ENCODE data around the gene CAMTA1. TPM values are rescaled to one million over a fixed set of nuclear protein-coding genes. Genes with fewer than 3 reads are reported as not detected.

The CAMTA1 gene
- total RNA-seq, 1 experiment from 2014 or later = 82.2 TPM

DNA sequence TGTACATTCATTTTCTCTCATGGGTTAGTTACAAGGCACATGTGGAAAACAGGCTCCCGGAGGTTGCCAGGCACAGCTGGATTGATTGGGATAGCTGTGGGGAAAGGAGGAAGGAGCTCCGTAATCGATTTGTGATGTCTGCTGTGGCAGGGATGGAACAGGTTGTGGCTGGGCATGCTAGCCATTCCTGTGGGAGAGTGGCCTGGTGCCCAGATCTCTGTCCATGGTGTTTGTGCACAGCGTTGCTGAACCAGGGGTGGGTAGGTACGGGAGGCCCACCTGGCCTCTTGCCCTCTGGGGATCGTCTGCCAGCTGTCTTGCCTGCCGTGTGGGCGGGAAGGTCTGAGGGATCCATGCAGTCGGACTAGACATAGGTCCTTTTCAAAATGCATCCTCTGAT is 683.0 kb downstream of the CAMTA1 start:
- ChIA-PET POLR2A (no interaction called here), CTCF (no interaction called here)
- ATAC-seq (no peak), DNase-seq (ENCODE audit: low read depth, low spot score) (no peak)
- H3K4me3 ChIP-seq (ENCODE audit: low read depth in 2 of 2, low read length in 2 of 2) = no peak overlapping the region
- no TSS peak for BruUV-seq (replicated peaks)
- in situ Hi-C loops (cut with HindIII; ENCODE audit: low pct_unique_long_range_greater_than_20kb, low sequenced_read_pairs) (no loop called here), intact Hi-C loops (cut with micrococcal nuclease; ENCODE audit: unreplicated experiment) (no loop called here)
- no peaks in the 10 kb centered on the region for H3K27me3 ChIP-seq (ENCODE audit: control insufficient read depth, insufficient read depth, low read length)
- H3K27ac ChIP-seq (ENCODE audit: low read length) = no peak overlapping the region
- H3K4me1 ChIP-seq (ENCODE audit: control insufficient read depth, insufficient read depth, low read length) = peaks cover 11% of the 10 kb centered on the region
- H3K9me3 ChIP-seq (ENCODE audit: control insufficient read depth, insufficient read depth, low read depth, low read length) = no peaks in the 10 kb centered on the region
- no peak for TF ChIP-seq POLR2AphosphoS5 (IDR thresholded peaks at IDR 0.05; ENCODE audit: low read depth, low read length)
- TF ChIP-seq, protein P1, sequence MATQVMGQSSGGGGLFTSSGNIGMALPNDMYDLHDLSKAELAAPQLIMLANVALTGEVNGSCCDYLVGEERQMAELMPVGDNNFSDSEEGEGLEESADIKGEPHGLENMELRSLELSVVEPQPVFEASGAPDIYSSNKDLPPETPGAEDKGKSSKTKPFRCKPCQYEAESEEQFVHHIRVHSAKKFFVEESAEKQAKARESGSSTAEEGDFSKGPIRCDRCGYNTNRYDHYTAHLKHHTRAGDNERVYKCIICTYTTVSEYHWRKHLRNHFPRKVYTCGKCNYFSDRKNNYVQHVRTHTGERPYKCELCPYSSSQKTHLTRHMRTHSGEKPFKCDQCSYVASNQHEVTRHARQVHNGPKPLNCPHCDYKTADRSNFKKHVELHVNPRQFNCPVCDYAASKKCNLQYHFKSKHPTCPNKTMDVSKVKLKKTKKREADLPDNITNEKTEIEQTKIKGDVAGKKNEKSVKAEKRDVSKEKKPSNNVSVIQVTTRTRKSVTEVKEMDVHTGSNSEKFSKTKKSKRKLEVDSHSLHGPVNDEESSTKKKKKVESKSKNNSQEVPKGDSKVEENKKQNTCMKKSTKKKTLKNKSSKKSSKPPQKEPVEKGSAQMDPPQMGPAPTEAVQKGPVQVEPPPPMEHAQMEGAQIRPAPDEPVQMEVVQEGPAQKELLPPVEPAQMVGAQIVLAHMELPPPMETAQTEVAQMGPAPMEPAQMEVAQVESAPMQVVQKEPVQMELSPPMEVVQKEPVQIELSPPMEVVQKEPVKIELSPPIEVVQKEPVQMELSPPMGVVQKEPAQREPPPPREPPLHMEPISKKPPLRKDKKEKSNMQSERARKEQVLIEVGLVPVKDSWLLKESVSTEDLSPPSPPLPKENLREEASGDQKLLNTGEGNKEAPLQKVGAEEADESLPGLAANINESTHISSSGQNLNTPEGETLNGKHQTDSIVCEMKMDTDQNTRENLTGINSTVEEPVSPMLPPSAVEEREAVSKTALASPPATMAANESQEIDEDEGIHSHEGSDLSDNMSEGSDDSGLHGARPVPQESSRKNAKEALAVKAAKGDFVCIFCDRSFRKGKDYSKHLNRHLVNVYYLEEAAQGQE (IDR thresholded peaks at IDR 0.05; ENCODE audit: insufficient read depth in 1 of 2, low read depth in 2 of 2, low read length in 1 of 2) = peak; percentile 59 to 80
- no peaks in the 10 kb centered on the region for H3K36me3 ChIP-seq (ENCODE audit: control insufficient read depth, insufficient read depth, low read length)

DNA sequence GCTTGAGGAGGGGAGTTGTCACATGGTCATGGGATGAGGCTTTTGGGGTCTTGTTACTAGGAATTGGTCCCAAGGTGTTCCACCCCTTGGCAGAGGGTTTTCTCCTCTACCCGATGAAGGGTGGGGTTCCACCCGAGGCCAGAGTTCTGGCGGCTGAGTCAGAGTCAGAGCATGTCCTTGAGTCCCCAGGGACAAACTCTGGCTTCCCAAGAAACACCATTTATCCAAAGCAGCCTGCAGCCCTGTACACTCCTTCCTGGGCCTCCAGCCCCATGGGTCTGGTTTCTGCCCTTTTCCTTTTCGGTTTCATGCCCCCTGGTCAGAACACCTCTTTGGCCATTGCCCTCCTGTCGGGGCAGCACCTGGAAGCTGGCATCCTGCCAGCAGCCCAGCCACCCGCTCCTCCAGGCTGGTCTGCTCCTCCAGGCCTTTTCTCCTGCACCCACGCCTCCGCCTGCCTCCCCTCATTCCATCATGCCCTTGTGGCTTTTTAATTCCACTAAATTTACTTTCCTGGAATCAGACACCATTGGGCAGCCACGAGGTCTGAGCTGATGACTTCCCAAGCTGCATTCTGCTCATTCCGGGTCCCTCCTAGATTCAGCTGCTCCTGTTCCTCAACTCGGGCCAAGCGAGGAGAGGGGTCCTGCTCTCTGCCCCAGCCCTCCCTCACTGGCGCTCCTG is 684.1 kb downstream of the CAMTA1 start:
- no peak overlapping the region for H3K4me3 ChIP-seq (ENCODE audit: low read depth in 2 of 2, low read length in 2 of 2)
- H3K4me1 ChIP-seq (ENCODE audit: control insufficient read depth, insufficient read depth, low read length) = peaks cover 11% of the 10 kb centered on the region
- H3K27me3 ChIP-seq (ENCODE audit: control insufficient read depth, insufficient read depth, low read length) = no peaks in the 10 kb centered on the region
- intact Hi-C loops (cut with micrococcal nuclease; ENCODE audit: unreplicated experiment) (no loop called here), in situ Hi-C loops (cut with HindIII; ENCODE audit: low pct_unique_long_range_greater_than_20kb, low sequenced_read_pairs) (no loop called here)
- no peaks in the 10 kb centered on the region for H3K36me3 ChIP-seq (ENCODE audit: control insufficient read depth, insufficient read depth, low read length)
- DNase-seq (ENCODE audit: low read depth, low spot score) (no peak), ATAC-seq (no peak)
- no peak overlapping the region for H3K27ac ChIP-seq (ENCODE audit: low read length)
- no TSS peak for BruUV-seq (replicated peaks)
- H3K9me3 ChIP-seq (ENCODE audit: control insufficient read depth, insufficient read depth, low read depth, low read length) = no peaks in the 10 kb centered on the region
- TF ChIP-seq, protein P1 (IDR thresholded peaks at IDR 0.05; ENCODE audit: insufficient read depth in 1 of 2, low read depth in 2 of 2, low read length in 1 of 2) = no peak
- TF ChIP-seq, protein P2, sequence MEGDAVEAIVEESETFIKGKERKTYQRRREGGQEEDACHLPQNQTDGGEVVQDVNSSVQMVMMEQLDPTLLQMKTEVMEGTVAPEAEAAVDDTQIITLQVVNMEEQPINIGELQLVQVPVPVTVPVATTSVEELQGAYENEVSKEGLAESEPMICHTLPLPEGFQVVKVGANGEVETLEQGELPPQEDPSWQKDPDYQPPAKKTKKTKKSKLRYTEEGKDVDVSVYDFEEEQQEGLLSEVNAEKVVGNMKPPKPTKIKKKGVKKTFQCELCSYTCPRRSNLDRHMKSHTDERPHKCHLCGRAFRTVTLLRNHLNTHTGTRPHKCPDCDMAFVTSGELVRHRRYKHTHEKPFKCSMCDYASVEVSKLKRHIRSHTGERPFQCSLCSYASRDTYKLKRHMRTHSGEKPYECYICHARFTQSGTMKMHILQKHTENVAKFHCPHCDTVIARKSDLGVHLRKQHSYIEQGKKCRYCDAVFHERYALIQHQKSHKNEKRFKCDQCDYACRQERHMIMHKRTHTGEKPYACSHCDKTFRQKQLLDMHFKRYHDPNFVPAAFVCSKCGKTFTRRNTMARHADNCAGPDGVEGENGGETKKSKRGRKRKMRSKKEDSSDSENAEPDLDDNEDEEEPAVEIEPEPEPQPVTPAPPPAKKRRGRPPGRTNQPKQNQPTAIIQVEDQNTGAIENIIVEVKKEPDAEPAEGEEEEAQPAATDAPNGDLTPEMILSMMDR (IDR thresholded peaks at IDR 0.05) = no peak
- TF ChIP-seq TCF7L2 (IDR thresholded peaks at IDR 0.05; ENCODE audit: low read depth, low read length) (no peak), POLR2AphosphoS5 (IDR thresholded peaks at IDR 0.05; ENCODE audit: low read depth, low read length) (no peak), SIN3A (IDR thresholded peaks at IDR 0.05; ENCODE audit: borderline replicate concordance, insufficient read depth, low read depth, low read length) (no peak)
- CTCF ChIA-PET = no interaction called here
- POLR2A ChIA-PET = interaction anchor here (0.5 kb wide), 2 partner anchors 12 to 1226 kb away, joined by 6 to 8 read pairs; no protein-coding TSS in a partner anchor
